IgD-negative memory B cell (primary cell): ENCODE results near the gene BABAM2. TPM values are rescaled to one million over a fixed set of nuclear protein-coding genes. Genes with fewer than 3 reads are reported as not detected.

Experiments used
- H3K27ac Mint-ChIP-seq, 3 donors: one replicate each; pipeline ENCODE4 v1.8.0; 2020 to 2022; ENCODE audit warnings: mild to moderate bottlenecking in 3 of 3, mixed read lengths in 3 of 3, moderate library complexity in 1 of 3
- H3K27me3 Mint-ChIP-seq: one replicate; pipeline ENCODE4 v1.8.0; 2021; ENCODE audit warnings: mixed read lengths
- H3K36me3 Mint-ChIP-seq: one replicate; pipeline ENCODE4 v1.8.0; 2020; ENCODE audit warnings: mild to moderate bottlenecking, mixed read lengths
- H3K4me1 Mint-ChIP-seq, 3 donors: one replicate each; pipeline ENCODE4 v1.8.0; 2020 to 2022; ENCODE audit warnings: mixed read lengths in 3 of 3, mild to moderate bottlenecking in 1 of 3
- H3K4me3 Mint-ChIP-seq, 4 donors: one replicate each; pipeline ENCODE4 v1.8.0; 2020 to 2022; ENCODE audit warnings: mild to moderate bottlenecking in 4 of 4, mixed read lengths in 4 of 4, moderate library complexity in 3 of 4
- H3K9me3 Mint-ChIP-seq, 3 donors: one replicate each; pipeline ENCODE4 v1.8.0; 2020 to 2021; ENCODE audit warnings: mixed read lengths in 3 of 3, mild to moderate bottlenecking in 1 of 3
- polyA plus RNA-seq: library from polyadenylated mRNA; unstranded; fragments of 300-500 nt; fragmentation: Illumina TruSeq; gene quantifications from one replicate; pipeline ENCODE4 v1.2.3, GENCODE V29; 2021

The BABAM2 gene
- polyA plus RNA-seq, 1 donor from 2014 or later, result 57.9 TPM

DNA sequence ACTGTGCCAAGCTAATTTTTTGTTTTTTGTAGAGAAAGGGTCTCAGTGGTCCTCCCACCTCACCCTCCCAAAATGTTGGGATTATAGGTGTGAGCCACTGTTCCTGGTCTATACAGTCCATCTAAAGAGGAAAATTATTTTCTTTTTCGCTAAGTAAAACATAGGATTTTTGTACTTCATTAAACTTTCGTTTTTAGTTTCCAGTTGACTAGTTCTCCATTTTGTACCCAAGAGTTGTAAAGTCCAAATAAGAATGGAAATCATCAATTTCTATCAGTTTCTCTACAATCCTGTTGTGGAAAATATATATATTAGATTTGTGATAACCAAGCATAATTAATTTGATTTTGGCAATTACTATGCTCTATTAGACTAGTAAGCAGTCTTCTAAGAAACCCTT lies 156.4 kb downstream of the BABAM2 start:
- Mint-ChIP-seq H3K36me3 (peaks cover 17% of the 10 kb centered on the region), H3K4me3 (no peak overlapping the region), H3K9me3 (no peaks in the 10 kb centered on the region), H3K27me3 (no peaks in the 10 kb centered on the region), H3K4me1 (no peaks in the 10 kb centered on the region), H3K27ac (no peak overlapping the region)

DNA sequence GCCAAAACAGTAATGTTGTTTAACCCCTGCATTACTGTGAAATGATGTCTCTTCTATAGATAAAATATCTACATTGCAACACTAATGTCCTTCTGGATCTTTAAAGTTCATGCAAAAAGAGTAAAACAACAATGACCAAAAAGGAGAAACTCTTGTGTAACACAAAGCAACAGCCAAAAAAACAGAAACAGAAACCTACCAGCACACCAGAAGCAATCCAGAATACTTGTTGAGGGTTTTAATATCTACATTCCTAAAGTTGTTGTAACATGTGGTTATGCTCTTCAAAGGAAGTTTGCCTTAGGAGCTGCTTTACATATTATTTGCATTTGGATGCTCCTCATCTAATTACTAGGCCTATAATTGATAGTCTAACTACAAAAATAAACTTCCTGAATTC lies 157.2 kb downstream of the BABAM2 start:
- H3K36me3 Mint-ChIP-seq, result peaks cover 14% of the 10 kb centered on the region
- no peaks in the 10 kb centered on the region for H3K4me1 Mint-ChIP-seq
- H3K27me3 Mint-ChIP-seq, result no peaks in the 10 kb centered on the region
- no peak overlapping the region for H3K27ac Mint-ChIP-seq
- H3K4me3 Mint-ChIP-seq, result no peak overlapping the region
- no peaks in the 10 kb centered on the region for H3K9me3 Mint-ChIP-seq

GRCh38 chr2:28048341-28048740 lies 157.8 kb downstream of the BABAM2 start:
- no peaks in the 10 kb centered on the region for H3K9me3 Mint-ChIP-seq
- H3K4me1 Mint-ChIP-seq, result no peaks in the 10 kb centered on the region
- H3K4me3 Mint-ChIP-seq, result no peak overlapping the region
- no peak overlapping the region for H3K27ac Mint-ChIP-seq
- no peaks in the 10 kb centered on the region for H3K27me3 Mint-ChIP-seq
- H3K36me3 Mint-ChIP-seq, result peaks cover 14% of the 10 kb centered on the region

DNA sequence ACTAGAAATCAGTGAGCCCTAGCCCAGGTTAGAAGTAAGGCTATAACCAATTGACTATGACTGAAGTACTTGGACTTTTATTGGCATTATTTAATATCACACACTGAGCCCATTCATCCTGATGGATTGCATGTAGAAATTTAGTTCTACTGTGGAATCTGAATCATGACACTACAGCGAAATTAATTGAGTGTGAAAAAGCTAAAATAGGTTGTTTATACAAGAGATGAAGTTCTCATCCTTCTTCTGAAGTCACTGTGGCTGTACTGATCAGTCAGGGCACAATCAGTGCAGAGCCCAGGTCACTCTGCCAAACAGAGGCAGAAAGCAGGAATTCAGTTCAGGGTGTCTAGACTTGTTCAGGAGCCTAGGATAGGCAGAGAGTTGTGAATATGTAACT lies 158.9 kb downstream of the BABAM2 start:
- peaks cover 16% of the 10 kb centered on the region for H3K36me3 Mint-ChIP-seq
- no peak overlapping the region for H3K4me3 Mint-ChIP-seq
- no peaks in the 10 kb centered on the region for H3K9me3 Mint-ChIP-seq
- H3K27ac Mint-ChIP-seq, result no peak overlapping the region
- no peaks in the 10 kb centered on the region for H3K4me1 Mint-ChIP-seq
- H3K27me3 Mint-ChIP-seq, result no peaks in the 10 kb centered on the region

- peaks cover 16% of the 10 kb centered on the region for H3K36me3 Mint-ChIP-seq
- no peak overlapping the region for H3K27ac Mint-ChIP-seq
- H3K27me3 Mint-ChIP-seq, result no peaks in the 10 kb centered on the region
- H3K4me1 Mint-ChIP-seq, result no peaks in the 10 kb centered on the region
- H3K4me3 Mint-ChIP-seq, result no peak overlapping the region
- H3K9me3 Mint-ChIP-seq, result no peaks in the 10 kb centered on the region
Observed at GRCh38 chr2:28049899-28050298, 159.4 kb downstream of the BABAM2 start.

DNA sequence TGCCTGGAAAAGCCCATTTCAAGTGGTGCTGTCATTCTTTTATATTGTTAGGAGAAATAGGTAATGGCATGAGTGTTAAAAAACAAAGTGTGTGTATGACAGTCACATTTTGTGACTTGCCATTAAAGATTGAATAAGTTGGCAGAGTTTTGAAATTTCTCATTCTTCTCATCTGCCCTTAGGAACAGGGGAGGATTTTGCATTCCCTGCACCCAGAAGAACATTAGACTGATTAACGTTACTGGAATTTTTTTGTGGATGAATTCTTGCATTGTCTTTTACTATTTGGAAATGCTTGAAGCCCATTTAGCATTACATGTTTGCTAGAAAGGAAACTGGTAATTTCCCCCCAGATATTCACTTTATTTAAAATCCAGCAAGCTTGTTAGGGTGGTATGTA lies 162.2 kb downstream of the BABAM2 start:
- Mint-ChIP-seq H3K4me3 (no peak overlapping the region), H3K27me3 (no peaks in the 10 kb centered on the region), H3K27ac (no peak overlapping the region), H3K4me1 (peaks cover 0 to 3% (median 0%) of the 10 kb centered on the region in 3 donors), H3K36me3 (peaks cover 15% of the 10 kb centered on the region), H3K9me3 (no peaks in the 10 kb centered on the region)

GRCh38 chr2:28053597-28053996 lies 163.1 kb downstream of the BABAM2 start:
- H3K4me1 Mint-ChIP-seq, result peaks cover 0 to 3% (median 0%) of the 10 kb centered on the region in 3 donors
- no peaks in the 10 kb centered on the region for H3K27me3 Mint-ChIP-seq
- no peak overlapping the region for H3K4me3 Mint-ChIP-seq
- H3K27ac Mint-ChIP-seq, result no peak overlapping the region
- peaks cover 13% of the 10 kb centered on the region for H3K36me3 Mint-ChIP-seq
- no peaks in the 10 kb centered on the region for H3K9me3 Mint-ChIP-seq

DNA sequence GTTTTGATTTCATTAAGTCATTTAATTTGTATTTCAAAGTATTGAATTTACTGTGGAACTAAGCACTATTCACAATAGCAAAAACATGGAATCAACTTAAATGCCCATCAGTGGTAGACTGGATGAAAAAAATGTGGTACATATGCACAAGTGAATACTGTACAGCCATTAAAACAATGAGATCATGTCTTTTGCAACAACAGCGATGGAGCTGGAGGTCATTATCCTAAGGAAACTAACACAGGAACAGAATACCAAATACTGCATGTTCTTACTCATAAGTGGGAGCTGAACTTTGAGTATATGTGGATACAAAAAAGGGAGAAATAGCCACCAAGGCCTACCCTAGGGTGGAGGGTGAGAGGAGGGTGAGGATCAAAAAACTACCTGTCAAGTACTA lies 164.4 kb downstream of the BABAM2 start:
- no peak overlapping the region for H3K4me3 Mint-ChIP-seq
- no peaks in the 10 kb centered on the region for H3K27me3 Mint-ChIP-seq
- no peak overlapping the region for H3K27ac Mint-ChIP-seq
- peaks cover 9% of the 10 kb centered on the region for H3K36me3 Mint-ChIP-seq
- H3K4me1 Mint-ChIP-seq, result peaks cover 0 to 3% (median 0%) of the 10 kb centered on the region in 3 donors
- no peaks in the 10 kb centered on the region for H3K9me3 Mint-ChIP-seq

DNA sequence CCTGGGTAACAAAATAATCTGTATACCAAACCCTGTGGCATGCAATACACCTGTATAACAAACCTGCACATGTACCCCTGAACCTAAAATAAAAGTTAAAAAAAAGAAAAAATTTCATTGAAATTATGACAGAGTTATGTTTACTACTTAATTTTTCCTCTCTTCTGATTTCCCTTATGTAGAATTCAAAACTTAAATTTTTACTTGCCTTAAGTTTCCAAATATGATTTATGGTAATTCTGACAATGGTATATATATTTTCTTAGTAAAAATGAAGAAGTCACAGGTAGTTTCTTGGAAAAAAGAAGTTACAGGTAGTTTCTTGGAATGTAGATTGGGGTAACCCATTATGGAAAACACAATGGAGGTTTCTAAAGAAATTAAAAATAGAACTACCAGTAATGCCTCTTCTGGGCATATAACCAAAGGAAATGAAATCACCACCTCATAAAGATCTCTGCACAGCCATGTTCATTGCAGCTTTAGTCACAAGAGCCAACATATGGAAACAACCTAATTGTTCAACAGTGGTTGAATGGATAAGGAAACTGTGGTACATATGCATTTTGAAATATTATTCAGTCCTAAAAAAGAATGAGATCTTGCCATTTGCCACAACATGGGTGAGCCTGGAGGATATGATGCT lies 164.9 kb downstream of the BABAM2 start:
- Mint-ChIP-seq H3K4me3 (no peak overlapping the region), H3K9me3 (no peaks in the 10 kb centered on the region), H3K27ac (no peak overlapping the region), H3K4me1 (peaks cover 0 to 3% (median 0%) of the 10 kb centered on the region in 3 donors), H3K27me3 (no peaks in the 10 kb centered on the region), H3K36me3 (peaks cover 7% of the 10 kb centered on the region)

- H3K27ac Mint-ChIP-seq, result no peak overlapping the region
- no peaks in the 10 kb centered on the region for H3K9me3 Mint-ChIP-seq
- peaks cover 0 to 3% (median 0%) of the 10 kb centered on the region in 3 donors for H3K4me1 Mint-ChIP-seq
- H3K27me3 Mint-ChIP-seq, result no peaks in the 10 kb centered on the region
- no peak overlapping the region for H3K4me3 Mint-ChIP-seq
- peaks cover 7% of the 10 kb centered on the region for H3K36me3 Mint-ChIP-seq
Observed at GRCh38 chr2:28058791-28059190, 168.3 kb downstream of the BABAM2 start.

DNA sequence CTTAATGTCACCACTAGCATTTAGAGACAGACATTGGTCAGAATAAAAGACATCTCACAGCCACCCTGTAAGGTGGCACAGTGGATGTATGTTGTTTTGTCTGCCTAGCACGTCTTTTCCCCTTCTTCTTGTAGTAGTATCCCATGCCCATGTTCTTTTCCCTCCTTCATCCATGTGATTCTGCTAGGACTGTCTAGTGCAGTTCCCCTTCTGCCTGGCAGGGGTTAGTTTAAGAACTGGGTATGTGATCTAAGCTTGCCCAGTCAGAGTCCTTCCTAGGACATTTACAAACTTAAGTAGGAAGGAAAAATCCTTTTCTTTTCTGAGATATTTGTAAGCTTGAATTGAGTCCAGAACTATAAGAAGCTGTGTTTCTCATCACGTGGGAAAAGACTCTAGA lies 172.3 kb downstream of the BABAM2 start:
- Mint-ChIP-seq H3K4me1 (no peaks in the 10 kb centered on the region), H3K9me3 (no peaks in the 10 kb centered on the region), H3K27ac (no peak overlapping the region), H3K27me3 (no peaks in the 10 kb centered on the region), H3K36me3 (peaks cover 18% of the 10 kb centered on the region), H3K4me3 (no peak overlapping the region)

DNA sequence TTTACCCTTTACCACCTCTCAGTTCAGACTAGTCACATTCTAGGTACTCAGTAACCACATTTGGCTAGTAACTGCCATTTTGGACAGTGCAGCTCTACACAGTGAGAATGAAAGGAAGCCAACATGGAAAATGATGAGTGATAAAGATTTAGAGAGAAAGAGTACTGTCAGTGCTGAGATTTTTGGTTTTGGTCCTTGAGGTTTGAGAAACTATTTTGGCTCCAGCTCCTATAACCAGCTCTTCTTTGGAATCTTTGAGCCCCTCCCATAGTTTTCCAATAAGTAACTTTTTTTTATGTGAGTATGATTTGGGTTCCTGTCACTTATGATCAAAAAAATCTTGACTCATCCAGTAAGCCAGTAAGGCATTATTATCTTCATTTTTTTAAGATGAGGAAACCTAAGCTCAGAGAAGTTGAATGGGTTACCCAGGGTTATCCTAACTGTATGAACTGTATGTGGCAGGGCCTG lies 173.0 kb downstream of the BABAM2 start:
- Mint-ChIP-seq H3K4me1 (no peaks in the 10 kb centered on the region), H3K36me3 (peaks cover 20% of the 10 kb centered on the region), H3K4me3 (no peak overlapping the region), H3K9me3 (no peaks in the 10 kb centered on the region), H3K27me3 (no peaks in the 10 kb centered on the region), H3K27ac (no peak overlapping the region)

DNA sequence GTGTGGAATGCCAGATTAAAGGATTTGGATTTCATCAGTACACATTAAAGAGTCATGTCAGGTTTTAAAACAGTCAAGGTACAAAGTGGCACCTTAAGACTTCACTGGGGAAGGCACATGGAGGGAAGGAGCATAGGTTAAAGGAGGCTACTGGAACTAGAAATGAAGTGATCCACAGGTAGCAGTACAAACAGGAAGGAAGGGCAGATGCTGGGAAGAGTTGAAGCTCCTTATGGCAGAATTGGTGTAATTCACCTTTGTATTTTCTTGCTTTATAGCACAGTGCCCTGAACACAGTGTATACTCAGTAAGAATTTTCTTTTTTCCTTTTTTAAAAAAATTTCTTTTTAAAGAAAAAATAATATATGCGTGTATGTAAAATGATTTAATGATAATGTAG lies 177.1 kb downstream of the BABAM2 start:
- Mint-ChIP-seq H3K4me3 (no peak overlapping the region), H3K4me1 (no peaks in the 10 kb centered on the region), H3K36me3 (peaks cover 19% of the 10 kb centered on the region), H3K27ac (peak overlapping the region in 1 of 3 donors; percentile 2), H3K9me3 (no peaks in the 10 kb centered on the region), H3K27me3 (no peaks in the 10 kb centered on the region)

GRCh38 chr2:28068088-28068487 lies 177.6 kb downstream of the BABAM2 start:
- Mint-ChIP-seq H3K4me3 (no peak overlapping the region), H3K4me1 (no peaks in the 10 kb centered on the region), H3K36me3 (peaks cover 18% of the 10 kb centered on the region), H3K9me3 (no peaks in the 10 kb centered on the region), H3K27ac (peak overlapping the region in 1 of 3 donors; percentile 67), H3K27me3 (no peaks in the 10 kb centered on the region)

DNA sequence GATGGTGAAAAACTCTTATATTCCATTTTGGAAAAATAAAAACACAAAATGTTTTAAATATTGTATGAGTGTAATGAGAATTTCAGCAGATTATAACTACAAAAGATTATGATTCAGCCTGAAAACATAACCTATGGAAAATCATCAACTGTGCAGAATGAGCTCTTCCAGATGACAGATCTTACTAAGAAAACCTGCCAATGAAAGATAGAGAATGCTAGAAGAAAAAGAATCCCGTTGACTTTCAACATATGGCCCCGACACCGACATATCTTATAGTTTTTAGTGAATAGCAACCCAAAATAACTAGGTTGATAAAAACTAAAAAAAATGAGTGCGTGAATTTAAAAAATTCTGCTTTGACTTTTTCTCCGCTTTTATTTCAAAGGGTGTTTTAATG lies 178.0 kb downstream of the BABAM2 start:
- Mint-ChIP-seq H3K27me3 (no peaks in the 10 kb centered on the region), H3K27ac (no peak overlapping the region), H3K4me3 (no peak overlapping the region), H3K9me3 (no peaks in the 10 kb centered on the region), H3K4me1 (no peaks in the 10 kb centered on the region), H3K36me3 (peaks cover 18% of the 10 kb centered on the region)

GRCh38 chr2:28071221-28071620 lies 180.7 kb downstream of the BABAM2 start:
- Mint-ChIP-seq H3K4me3 (no peak overlapping the region), H3K27ac (no peak overlapping the region), H3K27me3 (no peaks in the 10 kb centered on the region), H3K4me1 (no peaks in the 10 kb centered on the region), H3K36me3 (peaks cover 7% of the 10 kb centered on the region), H3K9me3 (no peaks in the 10 kb centered on the region)
